Cardiac muscle cell (in vitro differentiated cells and primary cell): ENCODE results near the gene DYNLT5. TPM values are rescaled to one million over a fixed set of nuclear protein-coding genes. Genes with fewer than 3 reads are reported as not detected.

Source experiments
- DNase-seq, 2 donors: peaks; one replicate each; pipeline versions ENCODE4 v3.0.0 to v3.0.0-alpha.2; 2010 to 2017; ENCODE audit warnings: low read depth in 1 of 2, low spot score in 1 of 2
- H3K27ac ChIP-seq: fragments of 200-600 bp; sonication (generic); 2 replicates; pipeline ENCODE4 v1.5.1; 2016
- H3K27me3 ChIP-seq: fragments of 200-600 bp; sonication (generic); 2 replicates; pipeline ENCODE4 v1.6.0; 2016; ENCODE audit warnings: control low read depth
- H3K36me3 ChIP-seq: fragments of 200-600 bp; sonication (generic); 2 replicates; pipeline ENCODE4 v1.5.1; 2016; ENCODE audit warnings: control low read depth
- H3K4me1 ChIP-seq: fragments of 200-600 bp; sonication (generic); 2 replicates; pipeline ENCODE4 v1.8.1; 2017; ENCODE audit warnings: low read depth, mild to moderate bottlenecking, mixed run types
- H3K4me3 ChIP-seq: fragments of 200-600 bp; sonication (generic); 2 replicates; pipeline ENCODE4 v1.5.1; 2016; ENCODE audit warnings: mild to moderate bottlenecking
- H3K9me3 ChIP-seq: fragments of 200-600 bp; sonication (generic); 2 replicates; pipeline ENCODE4 v1.5.1; 2017; ENCODE audit warnings: low read depth, mild to moderate bottlenecking, control low read depth
- CTCF ChIP-seq: IDR thresholded peaks from 2 replicates; pipeline ENCODE4 v1.5.1; 2012; ENCODE audit warnings: low read depth, mild to moderate bottlenecking, low read length
- polyA plus RNA-seq: library from polyadenylated mRNA; unstranded; fragments of >200 nt; fragmentation: Nextera tagmentation; extraction: Ambion mirVana; gene quantifications from 2 replicates; pipeline ENCODE4 v1.2.1, GENCODE V29; 2016
- total RNA-seq: library from RNA; depleted of rRNA; stranded (reverse); fragments of >200 nt; gene quantifications from 2 replicates; pipeline ENCODE4 v1.2.3, GENCODE V29; 2016

DYNLT5 gene
- total and polyA plus RNA-seq, 2 experiments from 2014 or later: 5.3 to 28.6 TPM

- TF ChIP-seq CTCF: no peak
- DNase-seq: no peak
- no peaks in the 10 kb centered on the region for H3K9me3 ChIP-seq
- no peaks in the 10 kb centered on the region for H3K27me3 ChIP-seq
- H3K27ac ChIP-seq: no peak overlapping the region
- no peaks in the 10 kb centered on the region for H3K36me3 ChIP-seq
- H3K4me1 ChIP-seq: peaks cover 26% of the 10 kb centered on the region
- peak overlapping the region; percentile 28 for H3K4me3 ChIP-seq
Measured at GRCh38 chr1:66752671-66753371, 562 bp downstream of the DYNLT5 start.

- Histone ChIP-seq H3K27me3 (no peaks in the 10 kb centered on the region), H3K9me3 (no peaks in the 10 kb centered on the region), H3K36me3 (no peaks in the 10 kb centered on the region), H3K4me3 (no peak overlapping the region), H3K4me1 (peaks cover 24% of the 10 kb centered on the region), H3K27ac (peak overlapping the region; percentile 79)
- DNase-seq: no peak
- no peak for TF ChIP-seq CTCF
Measured at GRCh38 chr1:66757722-66758240, 5.5 kb downstream of the DYNLT5 start.

- no peaks in the 10 kb centered on the region for H3K27me3 ChIP-seq
- H3K27ac ChIP-seq: peak overlapping the region; percentile 79
- H3K4me1 ChIP-seq: peaks cover 19% of the 10 kb centered on the region
- no peak overlapping the region for H3K4me3 ChIP-seq
- no peaks in the 10 kb centered on the region for H3K9me3 ChIP-seq
- TF ChIP-seq CTCF: no peak
- no peaks in the 10 kb centered on the region for H3K36me3 ChIP-seq
- DNase-seq: peak; percentile 16 to 41
Measured at GRCh38 chr1:66758241-66758755, 6.0 kb downstream of the DYNLT5 start.

GRCh38 chr1:66760506-66760905 is 8.2 kb downstream of the DYNLT5 start:
- Histone ChIP-seq H3K4me3 (no peak overlapping the region), H3K9me3 (no peaks in the 10 kb centered on the region), H3K27me3 (no peaks in the 10 kb centered on the region), H3K36me3 (no peaks in the 10 kb centered on the region), H3K27ac (no peak overlapping the region), H3K4me1 (peaks cover 19% of the 10 kb centered on the region)
- DNase-seq: no peak
- no peak for TF ChIP-seq CTCF

GRCh38 chr1:66761221-66761620 is 9.0 kb downstream of the DYNLT5 start:
- peak; percentile 18 for TF ChIP-seq CTCF
- Histone ChIP-seq H3K4me3 (no peak overlapping the region), H3K27me3 (no peaks in the 10 kb centered on the region)

More at GRCh38 chr1:66761221-66761620, 9.0 kb downstream of the DYNLT5 start:
- no peak overlapping the region for H3K27ac ChIP-seq
- DNase-seq: peak in 1 of 2 donors; percentile 57
- peaks cover 19% of the 10 kb centered on the region for H3K4me1 ChIP-seq
- no peaks in the 10 kb centered on the region for H3K36me3 ChIP-seq
- H3K9me3 ChIP-seq: no peaks in the 10 kb centered on the region
